DND-41 (cell line): ENCODE results near the gene SHBG.

Experiments
- EZH2 ChIP-seq: IDR thresholded peaks from 3 replicates; pipeline ENCODE4 v1.6.1; 2012; ENCODE audit warnings: borderline replicate concordance, low read depth, mild to moderate bottlenecking, moderate library complexity, low read length, inconsistent platforms; ENCODE audit not compliant: severe bottlenecking
- TF ChIP-seq, protein P1 (sequence below): IDR thresholded peaks from 2 replicates; pipeline ENCODE4 v1.5.1; 2012; ENCODE audit warnings: borderline replicate concordance, low read length, moderate library complexity, mild to moderate bottlenecking; ENCODE audit not compliant: poor library complexity, severe bottlenecking; ENCODE audit errors: extremely low read depth

DNA sequence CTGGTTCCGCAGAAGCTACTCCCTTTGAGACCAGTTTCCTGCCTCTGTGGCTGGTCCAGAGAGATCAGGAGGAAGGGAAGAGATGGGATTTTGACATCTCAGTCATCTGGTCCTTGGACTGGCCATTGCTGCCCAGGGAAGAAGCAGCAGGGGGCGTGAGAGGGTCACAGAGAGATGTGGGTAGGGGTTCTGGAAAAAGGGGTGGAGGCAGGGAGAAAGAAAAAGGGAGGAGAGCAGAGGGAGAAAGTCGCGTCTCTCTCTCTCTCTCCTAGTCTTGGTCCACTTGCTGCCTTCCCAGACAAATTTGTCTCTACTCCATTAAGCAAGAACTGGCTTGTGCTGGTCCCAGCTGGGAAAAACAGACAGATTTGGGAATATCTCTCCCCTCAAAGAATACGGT lies 4.4 kb downstream of the SHBG start:
- no peak for TF ChIP-seq EZH2
- TF ChIP-seq, protein P1, sequence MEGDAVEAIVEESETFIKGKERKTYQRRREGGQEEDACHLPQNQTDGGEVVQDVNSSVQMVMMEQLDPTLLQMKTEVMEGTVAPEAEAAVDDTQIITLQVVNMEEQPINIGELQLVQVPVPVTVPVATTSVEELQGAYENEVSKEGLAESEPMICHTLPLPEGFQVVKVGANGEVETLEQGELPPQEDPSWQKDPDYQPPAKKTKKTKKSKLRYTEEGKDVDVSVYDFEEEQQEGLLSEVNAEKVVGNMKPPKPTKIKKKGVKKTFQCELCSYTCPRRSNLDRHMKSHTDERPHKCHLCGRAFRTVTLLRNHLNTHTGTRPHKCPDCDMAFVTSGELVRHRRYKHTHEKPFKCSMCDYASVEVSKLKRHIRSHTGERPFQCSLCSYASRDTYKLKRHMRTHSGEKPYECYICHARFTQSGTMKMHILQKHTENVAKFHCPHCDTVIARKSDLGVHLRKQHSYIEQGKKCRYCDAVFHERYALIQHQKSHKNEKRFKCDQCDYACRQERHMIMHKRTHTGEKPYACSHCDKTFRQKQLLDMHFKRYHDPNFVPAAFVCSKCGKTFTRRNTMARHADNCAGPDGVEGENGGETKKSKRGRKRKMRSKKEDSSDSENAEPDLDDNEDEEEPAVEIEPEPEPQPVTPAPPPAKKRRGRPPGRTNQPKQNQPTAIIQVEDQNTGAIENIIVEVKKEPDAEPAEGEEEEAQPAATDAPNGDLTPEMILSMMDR: peak; percentile 51
